Right lobe of liver (tissue), 4 donors: Measurements from ENCODE around the gene DTNA.

Source experiments
- CTCF ChIP-seq, 4 donors: fragments of 200-600 bp in 3 of 4; fragments of 450-650 bp in 1 of 4; IDR thresholded peaks; one replicate each; pipeline versions ENCODE4 v1.5.1 to v1.8.0; 2016 to 2022; ENCODE audit warnings: antibody characterized with exemption in 4 of 4, mild to moderate bottlenecking in 2 of 4
- POLR2A ChIP-seq: fragments of 450-650 bp; IDR thresholded peaks from one replicate; pipeline ENCODE4 v1.6.1; 2017; ENCODE audit warnings: antibody characterized with exemption, mild to moderate bottlenecking
- donor health status: DM: no; HTN: no; CAD: no.
- donor health status: DM: no; HTN: no; CAD: no.
- donor health status: DM: no; HTN: yes; CAD: no.

GRCh38 chr18:34709750-34710441 is at the start of gene DTNA:
- TF ChIP-seq CTCF (IDR thresholded peaks at IDR 0.05), result no peak
- no peak for TF ChIP-seq POLR2A
